Body of pancreas (tissue), 4 donors: ENCODE measurements around the gene CDH15.

Source experiments
- CTCF ChIP-seq, 7 experiments: fragments of 450-650 bp in 4 of 7; fragments of 200-600 bp in 3 of 7; sonication (generic) in 3 of 7; IDR thresholded peaks; one replicate each; pipeline ENCODE4 v1.5.1; 2016 to 2019; ENCODE audit warnings: antibody characterized with exemption in 7 of 7
- POLR2A ChIP-seq, 3 donors: fragments of 450-650 bp; IDR thresholded peaks; one replicate each; pipeline ENCODE4 v1.6.1; 2016; ENCODE audit warnings: antibody characterized with exemption in 3 of 3, mild to moderate bottlenecking in 2 of 3

GRCh38 chr16:89150090-89150835 lies 21.3 kb upstream of the CDH15 start:
- TF ChIP-seq CTCF (IDR thresholded peaks at IDR 0.05), result no peak
- no peak for TF ChIP-seq POLR2A (IDR thresholded peaks at IDR 0.05)
